ENCODE measurements around the gene ZFAND3. TPM values are rescaled to one million over a fixed set of nuclear protein-coding genes. Genes with fewer than 3 reads are reported as not detected.

The ZFAND3 gene
- total RNA-seq, 1 donor from 2014 or later: 84.4 TPM

GRCh38 chr6:37936906-37937305 is 117.4 kb downstream of the ZFAND3 start:
- no peak for TF ChIP-seq CTCF (IDR thresholded peaks at IDR 0.05)
- DNase-seq (ENCODE audit: extremely low spot score, unreplicated experiment): no peak
- no peak overlapping the region for H3K27ac Mint-ChIP-seq (ENCODE audit: unreplicated experiment)
- no peak overlapping the region for H3K4me3 Mint-ChIP-seq (ENCODE audit: unreplicated experiment)
- no peaks in the 10 kb centered on the region for H3K9me3 Mint-ChIP-seq (ENCODE audit: unreplicated experiment)
- H3K27me3 Mint-ChIP-seq (ENCODE audit: unreplicated experiment): no peaks in the 10 kb centered on the region
- peaks cover 4% of the 10 kb centered on the region for H3K36me3 Mint-ChIP-seq (ENCODE audit: unreplicated experiment)
- H3K4me1 Mint-ChIP-seq (ENCODE audit: unreplicated experiment): peaks cover 33% of the 10 kb centered on the region

- H3K36me3 Mint-ChIP-seq (ENCODE audit: unreplicated experiment): peaks cover 4% of the 10 kb centered on the region
- H3K9me3 Mint-ChIP-seq (ENCODE audit: unreplicated experiment): no peaks in the 10 kb centered on the region
- no peak for DNase-seq (ENCODE audit: extremely low spot score, unreplicated experiment)
- H3K27ac Mint-ChIP-seq (ENCODE audit: unreplicated experiment): no peak overlapping the region
- peaks cover 26% of the 10 kb centered on the region for H3K4me1 Mint-ChIP-seq (ENCODE audit: unreplicated experiment)
- H3K4me3 Mint-ChIP-seq (ENCODE audit: unreplicated experiment): no peak overlapping the region
- H3K27me3 Mint-ChIP-seq (ENCODE audit: unreplicated experiment): no peaks in the 10 kb centered on the region
- TF ChIP-seq CTCF (IDR thresholded peaks at IDR 0.05): no peak
Measured at GRCh38 chr6:37938909-37939308, 119.4 kb downstream of the ZFAND3 start.

- Mint-ChIP-seq H3K4me1 (ENCODE audit: unreplicated experiment) (peaks cover 26% of the 10 kb centered on the region), H3K4me3 (ENCODE audit: unreplicated experiment) (no peak overlapping the region), H3K9me3 (ENCODE audit: unreplicated experiment) (no peaks in the 10 kb centered on the region), H3K36me3 (ENCODE audit: unreplicated experiment) (peaks cover 2% of the 10 kb centered on the region), H3K27me3 (ENCODE audit: unreplicated experiment) (no peaks in the 10 kb centered on the region), H3K27ac (ENCODE audit: unreplicated experiment) (no peak overlapping the region)
- TF ChIP-seq CTCF (IDR thresholded peaks at IDR 0.05): no peak
- DNase-seq (ENCODE audit: extremely low spot score, unreplicated experiment): no peak
Measured at GRCh38 chr6:37940074-37940847, 120.7 kb downstream of the ZFAND3 start.

GRCh38 chr6:37941871-37942270 is 122.3 kb downstream of the ZFAND3 start:
- no peak for TF ChIP-seq CTCF (IDR thresholded peaks at IDR 0.05)
- Mint-ChIP-seq H3K4me1 (ENCODE audit: unreplicated experiment) (peaks cover 24% of the 10 kb centered on the region), H3K9me3 (ENCODE audit: unreplicated experiment) (no peaks in the 10 kb centered on the region), H3K4me3 (ENCODE audit: unreplicated experiment) (no peak overlapping the region), H3K27me3 (ENCODE audit: unreplicated experiment) (no peaks in the 10 kb centered on the region), H3K36me3 (ENCODE audit: unreplicated experiment) (peaks cover 2% of the 10 kb centered on the region), H3K27ac (ENCODE audit: unreplicated experiment) (no peak overlapping the region)
- no peak for DNase-seq (ENCODE audit: extremely low spot score, unreplicated experiment)

GRCh38 chr6:37942606-37943376 is 123.3 kb downstream of the ZFAND3 start:
- Mint-ChIP-seq H3K4me3 (ENCODE audit: unreplicated experiment) (no peak overlapping the region), H3K27me3 (ENCODE audit: unreplicated experiment) (no peaks in the 10 kb centered on the region), H3K27ac (ENCODE audit: unreplicated experiment) (no peak overlapping the region), H3K4me1 (ENCODE audit: unreplicated experiment) (peaks cover 22% of the 10 kb centered on the region), H3K9me3 (ENCODE audit: unreplicated experiment) (no peaks in the 10 kb centered on the region), H3K36me3 (ENCODE audit: unreplicated experiment) (peaks cover 2% of the 10 kb centered on the region)
- no peak for DNase-seq (ENCODE audit: extremely low spot score, unreplicated experiment)
- no peak for TF ChIP-seq CTCF (IDR thresholded peaks at IDR 0.05)
